Measurements from ENCODE around the gene COL5A2.

The COL5A2 gene

GRCh38 chr2:189177251-189177840, 2.2 kb downstream of the COL5A2 start:
- Histone ChIP-seq H3K4me1 (no peaks in the 10 kb centered on the region), H3K4me3 (ENCODE audit: low read depth, low read length) (no peak overlapping the region), H3K9me3 (no peaks in the 10 kb centered on the region), H3K36me3 (no peaks in the 10 kb centered on the region), H3K27me3 (no peaks in the 10 kb centered on the region)
- no peak for TF ChIP-seq CTCF (IDR thresholded peaks at IDR 0.05; ENCODE audit: low read depth, low read length)
- no peak for DNase-seq

GRCh38 chr2:189176516-189176915, 3.0 kb downstream of the COL5A2 start:
- TF ChIP-seq CTCF (IDR thresholded peaks at IDR 0.05; ENCODE audit: low read depth, low read length) = no peak
- Histone ChIP-seq H3K9me3 (no peaks in the 10 kb centered on the region), H3K4me1 (no peaks in the 10 kb centered on the region), H3K27me3 (no peaks in the 10 kb centered on the region), H3K4me3 (ENCODE audit: low read depth, low read length) (no peak overlapping the region), H3K36me3 (no peaks in the 10 kb centered on the region)
- DNase-seq = no peak

- H3K27me3 ChIP-seq = no peaks in the 10 kb centered on the region
- no peak for TF ChIP-seq CTCF (IDR thresholded peaks at IDR 0.05; ENCODE audit: low read depth, low read length)
- H3K36me3 ChIP-seq = no peaks in the 10 kb centered on the region
- no peak for DNase-seq
- H3K9me3 ChIP-seq = no peaks in the 10 kb centered on the region
- H3K4me1 ChIP-seq = no peaks in the 10 kb centered on the region
- H3K4me3 ChIP-seq (ENCODE audit: low read depth, low read length) = no peak overlapping the region
Measured at GRCh38 chr2:189175869-189176433, 3.6 kb downstream of the COL5A2 start.

- Histone ChIP-seq H3K36me3 (no peaks in the 10 kb centered on the region), H3K4me1 (no peaks in the 10 kb centered on the region), H3K27me3 (no peaks in the 10 kb centered on the region), H3K9me3 (no peaks in the 10 kb centered on the region), H3K4me3 (ENCODE audit: low read depth, low read length) (no peak overlapping the region)
- no peak for DNase-seq
- no peak for TF ChIP-seq CTCF (IDR thresholded peaks at IDR 0.05; ENCODE audit: low read depth, low read length)
Measured at GRCh38 chr2:189171956-189172609, 7.5 kb downstream of the COL5A2 start.

GRCh38 chr2:189168856-189169499, 10.6 kb downstream of the COL5A2 start:
- DNase-seq = no peak

More at GRCh38 chr2:189168856-189169499, 10.6 kb downstream of the COL5A2 start:
- TF ChIP-seq CTCF (IDR thresholded peaks at IDR 0.05; ENCODE audit: low read depth, low read length) = no peak
- H3K4me1 ChIP-seq = no peaks in the 10 kb centered on the region
- no peak overlapping the region for H3K4me3 ChIP-seq (ENCODE audit: low read depth, low read length)
- no peaks in the 10 kb centered on the region for H3K9me3 ChIP-seq
- H3K27me3 ChIP-seq = no peaks in the 10 kb centered on the region
- no peaks in the 10 kb centered on the region for H3K36me3 ChIP-seq

Data from BE2C (cell line).